ENCODE data around the gene EIF3F.

The EIF3F gene

GRCh38 chr11:7994581-7995278 lies 7.6 kb downstream of the EIF3F start:
- DNase-seq: no peak

- DNase-seq: no peak
These were observed 12.7 kb downstream of the EIF3F start for GRCh38 chr11:7999795-8000194.

GRCh38 chr11:8000390-8000789 lies 13.3 kb downstream of the EIF3F start:
- DNase-seq: no peak

GRCh38 chr11:8002676-8003075 lies 15.5 kb downstream of the EIF3F start:
- no peak for DNase-seq

- DNase-seq: no peak
These were observed 16.1 kb downstream of the EIF3F start for GRCh38 chr11:8003187-8003586.

- DNase-seq: no peak
These were observed 16.9 kb downstream of the EIF3F start for GRCh38 chr11:8004008-8004407.

GRCh38 chr11:8005556-8005955 lies 18.4 kb downstream of the EIF3F start:
- DNase-seq: no peak

- peak; percentile 74 to 78 (median 78) for DNase-seq
These were observed 19.3 kb downstream of the EIF3F start for GRCh38 chr11:8006349-8006977.

GRCh38 chr11:8008212-8008611 lies 21.1 kb downstream of the EIF3F start:
- peak in 2 of 3 donors; percentile 27 to 33 for DNase-seq

- no peak for DNase-seq
These were observed 22.7 kb downstream of the EIF3F start for GRCh38 chr11:8009856-8010255.

- DNase-seq: peak; percentile 28 to 49 (median 36)
These were observed 24.2 kb downstream of the EIF3F start for GRCh38 chr11:8011371-8011770.

- DNase-seq: peak in 1 of 3 donors; percentile 19
These were observed 24.9 kb downstream of the EIF3F start for GRCh38 chr11:8011981-8012444.

GRCh38 chr11:8013833-8014232 lies 26.7 kb downstream of the EIF3F start:
- no peak for DNase-seq

- DNase-seq: no peak
These were observed 28.7 kb downstream of the EIF3F start for GRCh38 chr11:8015753-8016239.

GRCh38 chr11:8016440-8016839 lies 29.3 kb downstream of the EIF3F start:
- DNase-seq: no peak

- DNase-seq: no peak
These were observed 29.9 kb downstream of the EIF3F start for GRCh38 chr11:8017071-8017470.

GRCh38 chr11:8017894-8018483 lies 30.9 kb downstream of the EIF3F start:
- no peak for DNase-seq

- DNase-seq: peak in 1 of 3 donors; percentile 22
These were observed 31.6 kb downstream of the EIF3F start for GRCh38 chr11:8018484-8019313.

GRCh38 chr11:8019314-8020243 lies 32.4 kb downstream of the EIF3F start:
- DNase-seq: peak; percentile 69 to 85 (median 76)

GRCh38 chr11:8020244-8020597 lies 33.1 kb downstream of the EIF3F start:
- no peak for DNase-seq

GRCh38 chr11:8021920-8022319 lies 34.8 kb downstream of the EIF3F start:
- DNase-seq: no peak

- DNase-seq: no peak
These were observed 35.7 kb downstream of the EIF3F start for GRCh38 chr11:8022876-8023275.
